ENCODE results near the gene LITAF. TPM values are rescaled to one million over a fixed set of nuclear protein-coding genes. Genes with fewer than 3 reads are reported as not detected.

LITAF gene
- polyA plus RNA-seq, 1 donor (not counting 4 experiments of a cell fraction or from before 2014, with no cell fraction given), result 85.4 TPM

DNA sequence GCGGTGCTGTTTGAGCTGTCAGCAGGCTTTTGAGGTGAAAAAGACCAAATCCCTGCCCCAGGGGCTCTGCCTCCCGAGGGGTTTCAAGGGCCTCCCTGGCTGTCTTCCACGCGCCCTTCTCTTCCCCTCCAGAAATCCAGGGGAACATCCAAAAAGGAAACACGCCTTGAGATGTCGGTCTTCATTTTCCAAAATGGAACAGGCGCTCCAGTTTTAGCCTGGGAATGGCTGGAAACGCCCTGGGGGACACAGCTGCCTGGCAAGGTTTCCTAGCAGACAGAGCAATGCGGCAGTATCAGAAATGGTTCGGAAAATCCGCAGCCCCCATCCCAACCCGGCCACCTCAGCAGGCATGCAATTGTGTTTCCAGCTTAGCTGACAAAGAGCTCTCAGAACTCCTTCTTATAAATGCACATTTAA lies 16.6 kb upstream of the LITAF start:
- Histone ChIP-seq H3K79me2 (ENCODE audit: control insufficient read depth, insufficient read depth, low read length) (no peaks in the 10 kb centered on the region), H3K9me1 (ENCODE audit: control insufficient read depth, extremely low read depth, insufficient read depth, low read length) (no peaks in the 10 kb centered on the region), H3K9me3 (ENCODE audit: control insufficient read depth, low read depth, low read length) (no peaks in the 10 kb centered on the region), H3K27me3 (ENCODE audit: control insufficient read depth, extremely low read depth, insufficient read depth, low read length) (no peaks in the 10 kb centered on the region), H3K4me1 (ENCODE audit: control insufficient read depth, extremely low read depth, insufficient read depth, low read length) (peaks cover 8% of the 10 kb centered on the region), H2AFZ (ENCODE audit: control insufficient read depth, low read length) (no peak overlapping the region), H4K20me1 (ENCODE audit: control insufficient read depth, extremely low read depth, insufficient read depth, low read length) (no peaks in the 10 kb centered on the region), H3K36me3 (ENCODE audit: control insufficient read depth in 2 of 2, extremely low read depth in 1 of 2, insufficient read depth in 2 of 2, low read length in 2 of 2) (no peaks in the 10 kb centered on the region), H3K9ac (ENCODE audit: control insufficient read depth, extremely low read depth, insufficient read depth, low read length) (no peak overlapping the region), H3K4me3 (ENCODE audit: control insufficient read depth in 2 of 3, extremely low read depth in 1 of 3, insufficient read depth in 2 of 3, low read depth in 1 of 3, low read length in 3 of 3) (no peak overlapping the region), H3K27ac (ENCODE audit: control insufficient read depth, insufficient read depth, low read length) (no peak overlapping the region), H3K4me2 (ENCODE audit: control insufficient read depth, extremely low read depth, insufficient read depth, low read depth, low read length) (no peak overlapping the region)
- no peak for FAIRE-seq
- TF ChIP-seq EZH2 (IDR thresholded peaks at IDR 0.05; ENCODE audit: low read length), result no peak
- TF ChIP-seq, protein P1, sequence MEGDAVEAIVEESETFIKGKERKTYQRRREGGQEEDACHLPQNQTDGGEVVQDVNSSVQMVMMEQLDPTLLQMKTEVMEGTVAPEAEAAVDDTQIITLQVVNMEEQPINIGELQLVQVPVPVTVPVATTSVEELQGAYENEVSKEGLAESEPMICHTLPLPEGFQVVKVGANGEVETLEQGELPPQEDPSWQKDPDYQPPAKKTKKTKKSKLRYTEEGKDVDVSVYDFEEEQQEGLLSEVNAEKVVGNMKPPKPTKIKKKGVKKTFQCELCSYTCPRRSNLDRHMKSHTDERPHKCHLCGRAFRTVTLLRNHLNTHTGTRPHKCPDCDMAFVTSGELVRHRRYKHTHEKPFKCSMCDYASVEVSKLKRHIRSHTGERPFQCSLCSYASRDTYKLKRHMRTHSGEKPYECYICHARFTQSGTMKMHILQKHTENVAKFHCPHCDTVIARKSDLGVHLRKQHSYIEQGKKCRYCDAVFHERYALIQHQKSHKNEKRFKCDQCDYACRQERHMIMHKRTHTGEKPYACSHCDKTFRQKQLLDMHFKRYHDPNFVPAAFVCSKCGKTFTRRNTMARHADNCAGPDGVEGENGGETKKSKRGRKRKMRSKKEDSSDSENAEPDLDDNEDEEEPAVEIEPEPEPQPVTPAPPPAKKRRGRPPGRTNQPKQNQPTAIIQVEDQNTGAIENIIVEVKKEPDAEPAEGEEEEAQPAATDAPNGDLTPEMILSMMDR (optimal IDR thresholded peaks at IDR 0.05 in 1 of 3, IDR thresholded peaks at IDR 0.05 in 1 of 3, conservative IDR thresholded peaks at IDR 0.05 in 1 of 3; ENCODE audit: extremely low read depth in 1 of 3, insufficient read depth in 2 of 3, low read length in 3 of 3), result no peak
- dilution Hi-C loops (cut with MboI; ENCODE audit: extremely low pct_ligation_motif_present, low sequenced_read_pairs), result no loop called here
- no peak for DNase-seq (ENCODE audit: low read depth, low spot score)

GRCh38 chr16:11602321-11602720 lies 15.6 kb upstream of the LITAF start:
- TF ChIP-seq, protein P1 (optimal IDR thresholded peaks at IDR 0.05 in 1 of 3, IDR thresholded peaks at IDR 0.05 in 1 of 3, conservative IDR thresholded peaks at IDR 0.05 in 1 of 3; ENCODE audit: extremely low read depth in 1 of 3, insufficient read depth in 2 of 3, low read length in 3 of 3), result no peak
- no peak for DNase-seq (ENCODE audit: low read depth, low spot score)
- Histone ChIP-seq H3K4me1 (ENCODE audit: control insufficient read depth, extremely low read depth, insufficient read depth, low read length) (peaks cover under 1% of the 10 kb centered on the region), H3K36me3 (ENCODE audit: control insufficient read depth in 2 of 2, extremely low read depth in 1 of 2, insufficient read depth in 2 of 2, low read length in 2 of 2) (no peaks in the 10 kb centered on the region), H3K79me2 (ENCODE audit: control insufficient read depth, insufficient read depth, low read length) (no peaks in the 10 kb centered on the region), H2AFZ (ENCODE audit: control insufficient read depth, low read length) (no peak overlapping the region), H3K9me3 (ENCODE audit: control insufficient read depth, low read depth, low read length) (no peaks in the 10 kb centered on the region), H3K9ac (ENCODE audit: control insufficient read depth, extremely low read depth, insufficient read depth, low read length) (no peak overlapping the region), H4K20me1 (ENCODE audit: control insufficient read depth, extremely low read depth, insufficient read depth, low read length) (no peaks in the 10 kb centered on the region), H3K27me3 (ENCODE audit: control insufficient read depth, extremely low read depth, insufficient read depth, low read length) (no peaks in the 10 kb centered on the region), H3K9me1 (ENCODE audit: control insufficient read depth, extremely low read depth, insufficient read depth, low read length) (no peaks in the 10 kb centered on the region), H3K27ac (ENCODE audit: control insufficient read depth, insufficient read depth, low read length) (no peak overlapping the region), H3K4me2 (ENCODE audit: control insufficient read depth, extremely low read depth, insufficient read depth, low read depth, low read length) (no peak overlapping the region), H3K4me3 (ENCODE audit: control insufficient read depth in 2 of 3, extremely low read depth in 1 of 3, insufficient read depth in 2 of 3, low read depth in 1 of 3, low read length in 3 of 3) (no peak overlapping the region)
- dilution Hi-C loops (cut with MboI; ENCODE audit: extremely low pct_ligation_motif_present, low sequenced_read_pairs), result no loop called here
- no peak for FAIRE-seq

Data from keratinocyte (primary cell).